Mesothelial cell of epicardium (in vitro differentiated cells): ENCODE measurements around the gene KPNB1. TPM values are rescaled to one million over a fixed set of nuclear protein-coding genes. Genes with fewer than 3 reads are reported as not detected.

ENCODE experiments used
- DNase-seq, 2 experiments: peaks; one replicate each; pipeline ENCODE4 v3.0.0; 2021; ENCODE audit warnings: low spot score in 2 of 2; ENCODE audit not compliant: unreplicated experiment in 2 of 2
- H3K27ac Mint-ChIP-seq: 2 replicates; pipeline ENCODE4 v1.8.0; 2021; ENCODE audit warnings: mixed read lengths
- H3K27me3 Mint-ChIP-seq: 2 replicates; pipeline ENCODE4 v1.8.0; 2021; ENCODE audit warnings: low read depth, mixed read lengths
- H3K36me3 Mint-ChIP-seq: 2 replicates; pipeline ENCODE4 v1.8.0; 2021; ENCODE audit warnings: mixed read lengths
- H3K4me1 Mint-ChIP-seq: 2 replicates; pipeline ENCODE4 v1.8.0; 2021; ENCODE audit warnings: mixed read lengths
- H3K4me3 Mint-ChIP-seq: 2 replicates; pipeline ENCODE4 v1.8.0; 2021; ENCODE audit warnings: mild to moderate bottlenecking, moderate library complexity, mixed read lengths
- H3K9me3 Mint-ChIP-seq: 2 replicates; pipeline ENCODE4 v1.8.0; 2021; ENCODE audit warnings: mixed read lengths
- total RNA-seq: library from RNA; stranded (reverse); gene quantifications from 3 replicates; pipeline ENCODE4 v1.2.1, GENCODE V29; 2021
- TF ChIP-seq, protein P1 (sequence below): fragments of 200-600 bp; sonication (generic); IDR thresholded peaks from one replicate; pipeline ENCODE4 v1.5.0; 2021; ENCODE audit warnings: antibody characterized with exemption; ENCODE audit not compliant: unreplicated experiment

Gene KPNB1
- total RNA-seq, 1 donor from 2014 or later: 302 TPM

DNA sequence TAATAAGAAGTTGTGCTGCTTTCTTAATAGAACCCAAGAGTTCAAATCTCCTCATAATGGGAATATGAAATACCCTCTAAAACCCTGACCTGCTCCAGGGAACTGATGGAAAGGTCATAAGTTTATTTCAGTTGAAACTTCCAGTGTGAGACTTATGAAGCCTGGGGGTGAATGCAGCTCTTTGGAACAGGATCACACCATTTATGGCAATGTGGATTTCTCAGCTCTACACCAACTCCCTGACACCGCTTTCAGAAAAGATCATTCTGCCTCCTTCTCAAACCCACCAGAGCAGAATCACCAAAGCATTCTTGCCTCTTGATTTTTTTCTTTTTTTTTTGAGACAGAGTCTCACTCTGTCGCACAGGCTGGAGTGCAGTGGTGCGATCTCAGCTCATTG, 16.7 kb upstream of the KPNB1 start:
- no peak overlapping the region for H3K4me3 Mint-ChIP-seq
- no peak for DNase-seq
- H3K4me1 Mint-ChIP-seq: no peaks in the 10 kb centered on the region
- H3K27ac Mint-ChIP-seq: no peak overlapping the region
- H3K27me3 Mint-ChIP-seq: no peaks in the 10 kb centered on the region
- TF ChIP-seq, protein P1, sequence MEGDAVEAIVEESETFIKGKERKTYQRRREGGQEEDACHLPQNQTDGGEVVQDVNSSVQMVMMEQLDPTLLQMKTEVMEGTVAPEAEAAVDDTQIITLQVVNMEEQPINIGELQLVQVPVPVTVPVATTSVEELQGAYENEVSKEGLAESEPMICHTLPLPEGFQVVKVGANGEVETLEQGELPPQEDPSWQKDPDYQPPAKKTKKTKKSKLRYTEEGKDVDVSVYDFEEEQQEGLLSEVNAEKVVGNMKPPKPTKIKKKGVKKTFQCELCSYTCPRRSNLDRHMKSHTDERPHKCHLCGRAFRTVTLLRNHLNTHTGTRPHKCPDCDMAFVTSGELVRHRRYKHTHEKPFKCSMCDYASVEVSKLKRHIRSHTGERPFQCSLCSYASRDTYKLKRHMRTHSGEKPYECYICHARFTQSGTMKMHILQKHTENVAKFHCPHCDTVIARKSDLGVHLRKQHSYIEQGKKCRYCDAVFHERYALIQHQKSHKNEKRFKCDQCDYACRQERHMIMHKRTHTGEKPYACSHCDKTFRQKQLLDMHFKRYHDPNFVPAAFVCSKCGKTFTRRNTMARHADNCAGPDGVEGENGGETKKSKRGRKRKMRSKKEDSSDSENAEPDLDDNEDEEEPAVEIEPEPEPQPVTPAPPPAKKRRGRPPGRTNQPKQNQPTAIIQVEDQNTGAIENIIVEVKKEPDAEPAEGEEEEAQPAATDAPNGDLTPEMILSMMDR: no peak
- H3K9me3 Mint-ChIP-seq: no peaks in the 10 kb centered on the region
- peaks cover 4% of the 10 kb centered on the region for H3K36me3 Mint-ChIP-seq

DNA sequence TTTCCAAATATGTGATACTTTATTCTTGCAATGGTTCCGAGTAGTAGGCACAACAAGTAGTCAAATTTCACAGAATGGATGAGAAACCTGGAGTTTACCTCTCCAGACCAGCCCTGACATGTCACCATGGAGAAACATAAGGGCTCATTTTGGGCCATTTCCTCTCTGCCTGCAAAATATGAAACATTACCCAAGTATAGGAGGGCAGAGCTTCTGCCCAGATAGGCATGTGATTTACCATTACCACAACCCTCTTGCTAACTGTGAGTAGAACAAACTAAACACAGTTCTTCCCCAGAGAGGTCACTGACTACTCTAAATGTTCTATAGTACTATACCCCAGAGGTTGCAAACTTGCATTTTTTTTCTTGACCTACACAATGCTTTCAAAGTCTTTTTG, 15.7 kb upstream of the KPNB1 start:
- no peak overlapping the region for H3K27ac Mint-ChIP-seq

GRCh38 chr17:47634870-47635269, 14.8 kb upstream of the KPNB1 start:
- H3K27ac Mint-ChIP-seq: no peak overlapping the region
- H3K4me3 Mint-ChIP-seq: no peak overlapping the region
- H3K36me3 Mint-ChIP-seq: peaks cover 6% of the 10 kb centered on the region
- H3K9me3 Mint-ChIP-seq: no peaks in the 10 kb centered on the region
- TF ChIP-seq, protein P1: no peak
- no peaks in the 10 kb centered on the region for H3K27me3 Mint-ChIP-seq
- H3K4me1 Mint-ChIP-seq: no peaks in the 10 kb centered on the region
- DNase-seq: no peak

More for the DNA sequence above, 15.7 kb upstream of the KPNB1 start:
- Mint-ChIP-seq H3K9me3 (no peaks in the 10 kb centered on the region), H3K36me3 (peaks cover 6% of the 10 kb centered on the region), H3K27me3 (no peaks in the 10 kb centered on the region), H3K4me3 (no peak overlapping the region), H3K4me1 (no peaks in the 10 kb centered on the region)
- TF ChIP-seq, protein P1: no peak
- DNase-seq: no peak

- no peak for DNase-seq
- Mint-ChIP-seq H3K27ac (no peak overlapping the region), H3K36me3 (peaks cover 6% of the 10 kb centered on the region), H3K4me3 (no peak overlapping the region), H3K27me3 (no peaks in the 10 kb centered on the region), H3K9me3 (no peaks in the 10 kb centered on the region), H3K4me1 (no peaks in the 10 kb centered on the region)
- TF ChIP-seq, protein P1: no peak
Observed at GRCh38 chr17:47635734-47636133, 14.0 kb upstream of the KPNB1 start.

- Mint-ChIP-seq H3K36me3 (peaks cover 2% of the 10 kb centered on the region), H3K9me3 (no peaks in the 10 kb centered on the region)
Observed at GRCh38 chr17:47636273-47637030, 13.3 kb upstream of the KPNB1 start.

More at GRCh38 chr17:47636273-47637030, 13.3 kb upstream of the KPNB1 start:
- Mint-ChIP-seq H3K27ac (no peak overlapping the region), H3K27me3 (no peaks in the 10 kb centered on the region), H3K4me3 (no peak overlapping the region), H3K4me1 (no peaks in the 10 kb centered on the region)
- TF ChIP-seq, protein P1: no peak
- no peak for DNase-seq
